Kidney glomerular epithelial cell (primary cell): ENCODE results near the gene NOB1.
"Not testable (repeated sequence)": the region's sequence is repeated elsewhere in the genome, so short reads cannot be mapped to it uniquely, and the experiment has no call there.

ENCODE experiments used
- DNase-seq: peaks from one replicate; lab custom pipeline; 2025; lab: John Stamatoyannopoulos, UW

The NOB1 gene

DNA sequence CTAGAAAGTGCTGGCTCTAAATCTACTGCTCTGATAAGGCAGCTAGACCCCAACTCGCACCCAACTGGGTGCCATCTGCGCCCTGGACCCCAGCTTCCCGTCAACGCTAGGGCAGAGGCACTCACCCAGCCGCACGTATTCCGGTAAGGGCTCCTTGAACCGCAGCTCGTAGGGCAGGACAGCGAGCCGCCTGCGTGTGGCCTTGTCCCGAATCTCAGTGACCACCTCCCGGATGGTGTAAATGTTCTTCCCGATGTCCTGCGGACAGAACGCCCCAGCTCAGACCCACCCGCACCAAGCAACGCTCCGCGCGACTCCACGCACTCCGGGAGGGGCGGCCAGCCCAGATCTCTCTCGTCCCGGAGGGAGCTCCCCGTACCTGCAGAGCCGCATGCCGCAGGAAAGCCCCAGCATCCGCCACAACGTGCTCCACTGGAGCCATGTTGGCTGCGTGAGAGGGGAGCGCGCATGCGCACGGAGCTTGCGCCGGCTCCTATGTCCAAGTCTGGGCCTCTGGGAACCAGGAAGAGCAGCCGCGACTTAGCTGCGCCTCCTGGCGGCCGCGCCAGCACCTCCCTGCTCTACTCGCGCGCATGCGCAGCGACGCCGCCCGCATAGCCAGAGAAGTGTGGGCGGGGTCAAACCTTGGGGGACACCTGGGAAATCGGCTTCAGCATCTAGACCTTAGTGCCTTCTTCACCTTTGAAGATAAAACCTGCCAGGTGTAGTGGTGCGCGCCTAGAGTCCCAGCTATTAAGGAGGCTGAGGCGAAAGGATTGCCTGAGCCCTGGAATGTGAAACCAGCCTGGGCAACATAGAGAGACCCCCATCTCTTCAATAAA lies at the start of gene NOB1:
Gene NOB1 (minus strand): TSS at position 458 of the 842 bp plus-strand sequence. CDS start 16 bp downstream, at position 442.
- peak; percentile 96 for DNase-seq

GRCh38 chr16:69804297-69804696 lies 49.6 kb upstream of the NOB1 start:
- DNase-seq = no peak

DNA sequence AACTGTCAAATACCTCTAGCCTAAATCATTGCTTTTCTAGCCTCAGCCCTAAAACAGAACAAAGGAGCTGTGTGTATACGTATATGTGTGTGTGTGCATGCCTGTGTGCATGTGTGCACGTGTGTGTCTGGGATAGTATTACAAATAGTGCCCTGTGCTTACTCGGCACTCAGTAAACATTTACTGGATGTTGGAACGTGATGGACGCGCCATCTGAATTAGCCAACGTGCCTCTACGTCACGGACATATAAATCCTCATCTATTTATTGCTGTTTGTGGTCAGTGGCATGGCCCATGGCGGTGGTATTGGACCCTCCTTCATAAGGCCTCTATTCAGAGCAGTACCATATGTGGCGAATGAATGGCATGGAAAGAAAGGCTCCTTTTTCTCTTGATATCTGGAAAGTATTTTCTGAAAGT lies 44.9 kb upstream of the NOB1 start:
- no peak for DNase-seq

DNA sequence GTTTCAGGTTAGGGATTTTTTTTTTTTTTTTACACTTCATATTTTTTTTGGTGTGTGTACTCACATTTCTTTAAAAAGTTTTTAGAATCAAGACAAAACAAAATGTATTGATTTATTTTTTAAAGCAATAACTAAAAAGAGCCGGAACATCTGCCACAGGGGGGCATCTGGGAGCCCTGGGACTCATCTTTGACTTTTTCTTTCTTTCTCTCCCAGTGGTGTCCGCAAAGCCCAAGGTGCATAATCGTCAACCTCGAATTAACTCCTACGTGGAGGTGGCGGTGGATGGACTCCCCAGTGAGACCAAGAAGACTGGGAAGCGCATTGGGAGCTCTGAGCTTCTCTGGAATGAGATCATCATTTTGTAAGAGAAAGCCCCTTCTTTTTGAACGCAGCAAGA lies 43.7 kb upstream of the NOB1 start:
- DNase-seq = no peak

DNA sequence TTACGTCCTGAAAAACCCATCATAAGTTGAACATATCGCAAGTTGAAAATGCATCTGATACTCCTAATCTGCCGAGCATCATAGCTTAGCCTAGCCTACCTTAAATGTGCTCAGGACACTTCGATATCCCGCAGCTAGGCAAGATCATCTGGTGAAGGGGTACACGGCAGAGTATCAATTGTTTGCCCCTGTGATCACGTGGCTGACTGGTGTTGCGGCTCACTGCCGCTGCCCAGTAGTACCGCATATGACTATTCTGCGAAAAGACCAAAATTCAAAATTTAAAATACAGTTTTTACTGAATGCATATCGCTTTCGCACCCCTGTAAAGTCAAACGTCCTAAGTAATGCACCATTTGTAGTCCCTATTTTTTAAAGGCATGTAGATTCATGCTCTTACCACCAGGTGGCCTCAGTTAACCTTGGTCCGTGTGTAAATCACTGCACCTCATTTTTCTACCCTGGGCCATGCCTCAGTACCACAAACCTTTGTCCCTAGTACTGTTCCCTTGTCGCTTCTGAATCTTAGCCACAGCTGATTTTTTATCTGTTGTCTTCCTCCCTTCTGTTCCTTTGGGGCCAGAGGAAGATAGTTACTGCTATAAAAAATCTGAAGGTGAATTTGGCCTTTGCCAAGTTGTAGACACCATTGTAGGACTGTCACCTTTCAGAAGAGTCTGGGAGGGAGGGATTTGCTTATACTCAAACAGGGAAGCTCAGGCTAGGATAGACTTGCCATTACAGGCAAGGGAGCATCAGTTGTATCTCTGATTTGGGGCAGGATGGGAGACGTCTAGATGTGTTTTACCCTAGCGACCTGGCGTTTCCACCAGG lies 41.8 kb upstream of the NOB1 start:
- peak; percentile 38 for DNase-seq

DNA sequence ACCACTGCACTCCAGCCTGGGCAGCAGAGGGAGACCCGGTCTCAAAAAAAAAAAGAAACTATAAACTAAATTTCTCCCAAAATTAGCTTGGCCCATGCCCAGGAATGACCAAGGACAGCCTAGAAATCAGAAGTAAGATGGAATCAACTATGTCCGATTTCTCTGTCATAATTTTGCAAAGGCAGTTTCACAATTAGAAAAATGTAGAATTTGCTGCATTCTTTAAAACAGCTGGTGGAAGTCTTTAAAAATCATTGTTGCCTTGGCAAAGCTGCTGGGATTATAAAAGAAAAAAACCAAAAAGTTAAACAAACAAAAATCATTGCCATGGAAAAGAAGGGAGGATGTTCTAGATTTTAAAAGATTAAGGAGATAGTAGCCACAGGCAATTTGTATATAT lies 39.8 kb upstream of the NOB1 start:
- DNase-seq = no peak

GRCh38 chr16:69793526-69793925 lies 38.8 kb upstream of the NOB1 start:
- DNase-seq = no peak

GRCh38 chr16:69791391-69791847 lies 36.7 kb upstream of the NOB1 start:
- not testable (repeated sequence) for DNase-seq

- DNase-seq = no peak
Observed at GRCh38 chr16:69787883-69788282, 33.2 kb upstream of the NOB1 start.

GRCh38 chr16:69784586-69784985 lies 29.9 kb upstream of the NOB1 start:
- DNase-seq = no peak

GRCh38 chr16:69781118-69781517 lies 26.4 kb upstream of the NOB1 start:
- no peak for DNase-seq

GRCh38 chr16:69779724-69780123 lies 25.0 kb upstream of the NOB1 start:
- no peak for DNase-seq

DNA sequence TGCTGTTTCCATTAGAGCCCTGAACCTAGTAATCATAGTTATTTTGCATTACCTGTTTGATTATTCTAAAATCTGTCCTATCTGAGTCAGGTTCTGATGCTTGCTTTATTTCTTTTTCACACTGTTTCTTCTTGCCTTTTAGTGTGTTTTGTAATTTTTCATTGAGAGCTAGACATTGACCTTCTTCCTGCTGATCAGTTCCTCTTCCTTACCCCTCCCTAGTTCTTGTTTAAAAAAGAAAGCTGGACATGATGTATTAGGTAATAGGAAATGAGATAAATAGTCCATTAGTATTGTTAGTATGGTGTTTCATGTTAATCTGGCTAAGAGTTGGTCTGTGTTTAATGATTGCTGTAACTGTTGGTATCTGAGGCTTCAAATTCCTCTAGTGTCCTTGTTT lies 20.8 kb upstream of the NOB1 start:
- no peak for DNase-seq

DNA sequence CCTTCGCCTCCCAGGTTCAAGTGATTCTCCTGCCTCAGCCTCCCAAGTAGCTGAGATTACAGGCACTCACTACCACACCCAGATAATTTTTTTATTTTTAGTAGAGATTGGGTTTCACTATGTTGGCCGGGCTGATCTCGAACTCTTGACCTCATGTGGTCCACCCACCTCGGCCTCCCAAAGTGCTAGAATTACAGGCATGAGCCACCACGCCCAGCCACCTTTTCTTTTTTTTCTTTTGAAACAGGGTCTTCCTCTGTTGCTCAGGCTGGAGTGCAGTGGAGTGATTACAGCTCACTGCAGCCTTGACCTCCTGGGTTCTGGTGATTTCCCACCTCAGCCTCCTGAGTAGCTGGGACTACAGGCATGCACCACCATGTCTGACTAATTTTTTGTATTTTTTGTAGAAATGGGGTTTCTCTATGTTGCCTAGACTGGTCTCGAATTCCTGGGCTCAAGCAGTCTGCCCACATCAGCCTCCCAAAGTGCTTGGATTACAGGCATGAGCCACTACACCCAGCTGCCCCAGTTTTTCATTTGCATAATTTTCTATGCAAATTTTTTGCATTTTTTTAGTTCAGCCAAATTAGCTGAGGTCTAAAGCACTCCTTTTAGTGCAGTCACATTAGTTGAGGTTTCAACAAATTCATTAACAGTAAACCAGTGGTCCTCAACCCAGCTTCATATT lies 18.7 kb upstream of the NOB1 start:
- no peak for DNase-seq

- DNase-seq = no peak
Observed at GRCh38 chr16:69771651-69771967, 16.9 kb upstream of the NOB1 start.

DNA sequence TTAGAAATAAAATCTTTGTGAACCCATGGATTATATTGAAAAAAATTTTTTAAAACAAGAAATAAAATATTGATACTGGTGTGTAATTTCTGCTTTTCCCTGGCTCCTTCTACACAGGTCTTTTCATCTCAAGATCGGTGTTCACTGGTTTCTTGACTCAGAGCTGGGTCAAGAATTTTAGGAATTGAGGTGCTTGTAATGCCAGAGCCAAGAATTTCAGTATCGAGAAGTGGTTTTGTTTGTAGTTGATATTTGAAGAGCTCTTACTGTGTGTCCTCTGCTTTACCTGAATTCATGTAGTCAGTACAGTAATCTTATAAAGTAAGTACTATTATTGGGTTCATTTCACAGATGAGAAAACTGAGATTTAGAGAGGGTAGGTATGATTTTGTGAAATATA lies 14.7 kb upstream of the NOB1 start:
- no peak for DNase-seq

GRCh38 chr16:69768666-69769065 lies 13.9 kb upstream of the NOB1 start:
- DNase-seq = no peak

DNA sequence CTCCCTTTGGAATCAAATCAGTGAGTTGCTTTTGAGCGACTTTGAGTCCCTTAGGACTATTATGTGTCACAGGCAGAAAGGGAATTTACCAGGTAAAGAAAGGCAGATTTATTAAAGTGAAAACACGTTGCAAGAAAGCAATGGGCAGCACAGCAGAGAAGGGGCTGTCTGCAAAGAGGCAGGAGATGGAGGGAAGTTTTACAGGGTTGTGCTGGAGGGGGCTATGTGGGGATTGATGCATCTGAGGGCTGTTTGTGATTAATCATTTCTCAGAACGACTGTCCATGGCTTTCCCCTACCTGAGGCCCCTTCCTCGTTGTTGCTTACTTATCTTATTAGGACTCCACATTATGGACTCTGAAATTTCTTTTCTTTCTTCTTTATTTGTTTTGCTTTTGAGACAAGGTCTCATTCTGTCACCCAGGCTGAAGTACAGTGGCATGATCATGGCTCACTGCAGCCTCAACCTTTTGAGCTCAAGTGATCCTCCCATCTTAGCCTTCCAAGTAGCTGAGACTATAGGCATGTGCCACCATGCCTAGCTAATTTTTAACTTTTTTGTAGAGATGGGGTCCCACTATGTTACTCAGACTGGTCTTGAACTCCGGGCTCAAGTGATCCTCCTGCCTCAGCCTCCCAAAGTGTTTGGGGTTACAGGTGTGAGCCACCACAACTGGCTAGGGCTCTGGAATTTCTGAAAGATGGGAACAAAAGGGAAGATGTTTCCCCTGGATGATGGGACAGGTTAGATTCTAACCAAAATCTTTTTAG lies 12.9 kb upstream of the NOB1 start:
- no peak for DNase-seq

GRCh38 chr16:69763599-69763942 lies 8.8 kb upstream of the NOB1 start:
- no peak for DNase-seq

DNA sequence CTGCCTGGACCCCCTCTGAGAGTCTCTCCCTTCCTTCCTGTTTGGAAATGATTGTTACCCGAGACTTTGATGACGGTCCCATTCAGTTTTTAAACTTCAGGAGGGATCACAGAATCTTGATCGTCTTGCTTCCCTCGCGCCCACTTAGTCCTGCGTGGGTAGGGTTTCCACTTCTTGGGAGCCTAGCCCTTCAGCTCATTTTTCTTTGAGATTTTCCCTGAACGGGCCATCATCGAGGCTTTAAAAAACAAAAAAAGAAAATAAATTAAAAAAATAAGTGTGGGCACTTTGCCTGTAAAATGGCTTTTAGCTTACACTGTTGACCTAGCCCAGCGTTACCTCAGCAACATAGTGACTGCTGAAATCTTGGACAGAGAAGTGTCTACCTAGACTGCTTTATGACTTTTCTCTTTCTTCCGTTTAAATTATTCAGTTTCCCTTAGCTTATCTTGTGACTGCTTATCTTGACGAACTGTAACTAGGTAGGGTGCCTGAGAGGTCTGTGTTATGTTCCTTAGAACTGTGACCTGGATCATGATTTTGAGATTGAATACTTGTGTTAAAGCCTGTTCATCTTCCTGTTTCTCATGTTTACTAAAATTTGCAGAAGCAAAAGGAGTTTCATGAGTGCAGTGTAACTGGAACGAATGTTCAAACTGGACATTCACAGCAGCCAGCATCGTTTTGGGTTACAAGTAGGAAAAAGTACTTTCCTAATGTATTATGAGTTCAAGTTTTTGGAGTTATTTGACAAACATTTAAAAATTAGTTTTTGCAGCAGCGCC lies 8.3 kb upstream of the NOB1 start:
- DNase-seq = peak; percentile 65
